HepG2 (cell line): ENCODE results near the gene CEP68. TPM values are rescaled to one million over a fixed set of nuclear protein-coding genes. Genes with fewer than 3 reads are reported as not detected.

ENCODE experiments used
- ARNTL ChIP-seq: sonication (generic); formaldehyde crosslinking; IDR thresholded peaks from 2 replicates; pipeline ENCODE4 v1.4.0; 2020; ENCODE audit warnings: mild to moderate bottlenecking, missing genetic modification reagents
- CSRNP2 ChIP-seq: sonication (generic); formaldehyde crosslinking; conservative IDR thresholded peaks from 2 replicates; pipeline ENCODE4 v1.8.0; 2022; ENCODE audit warnings: low read depth, missing genetic modification reagents
- ETV5 ChIP-seq: IDR thresholded peaks from 2 replicates; pipeline ENCODE4 v1.6.1; 2018; ENCODE audit warnings: missing biosample characterization, missing genetic modification reagents, inconsistent platforms, borderline replicate concordance
- ETV6 ChIP-seq: sonication (generic); formaldehyde crosslinking; conservative IDR thresholded peaks from 2 replicates; pipeline ENCODE4 v1.4.0; 2020; ENCODE audit warnings: missing genetic modification reagents
- FOXO1 ChIP-seq: sonication (generic); formaldehyde crosslinking; IDR thresholded peaks from 2 replicates; pipeline ENCODE4 v1.4.0; 2020; ENCODE audit warnings: missing genetic modification reagents
- FOXO4 ChIP-seq: sonication (generic); formaldehyde crosslinking; conservative IDR thresholded peaks from 2 replicates; pipeline ENCODE4 v1.8.1; 2023; ENCODE audit warnings: missing genetic modification reagents
- GATAD1 ChIP-seq: IDR thresholded peaks from 2 replicates; pipeline ENCODE4 v1.6.1; 2016; ENCODE audit warnings: missing genetic modification reagents, missing compliant biosample characterization
- KAT2B ChIP-seq: fragments of 150-350 bp; IDR thresholded peaks from 2 replicates; pipeline ENCODE4 v1.6.1; 2014; ENCODE audit warnings: low read depth, low read length, borderline replicate concordance
- MLX ChIP-seq: IDR thresholded peaks from 2 replicates; pipeline ENCODE4 v1.6.1; 2016
- RXRA ChIP-seq: sonication (generic); formaldehyde crosslinking; IDR thresholded peaks from 2 replicates; pipeline ENCODE4 v1.5.1; 2020; ENCODE audit warnings: missing genetic modification reagents
- SAP130 ChIP-seq: IDR thresholded peaks from 2 replicates; pipeline ENCODE4 v1.6.1; 2016; ENCODE audit warnings: low read depth
- TBX2 ChIP-seq: sonication (generic); formaldehyde crosslinking; IDR thresholded peaks from 2 replicates; pipeline ENCODE4 v1.5.0; 2020; ENCODE audit warnings: missing genetic modification reagents, mild to moderate bottlenecking, borderline replicate concordance
- ZMYM4 ChIP-seq: sonication (generic); formaldehyde crosslinking; IDR thresholded peaks from 2 replicates; pipeline ENCODE4 v1.8.1; 2023; ENCODE audit warnings: mild to moderate bottlenecking, missing genetic modification reagents
- ZNF10 ChIP-seq: sonication (generic); formaldehyde crosslinking; IDR thresholded peaks from 2 replicates; pipeline ENCODE4 v1.4.0; 2020; ENCODE audit warnings: mild to moderate bottlenecking, low read depth, missing genetic modification reagents, borderline replicate concordance
- ZNF124 ChIP-seq: sonication (generic); formaldehyde crosslinking; IDR thresholded peaks from 2 replicates; pipeline ENCODE4 v1.4.0; 2020; ENCODE audit warnings: missing genetic modification reagents
- ZNF33B ChIP-seq: sonication (generic); formaldehyde crosslinking; IDR thresholded peaks from 2 replicates; pipeline ENCODE4 v1.5.1; 2020; ENCODE audit warnings: mild to moderate bottlenecking, missing genetic modification reagents
- ZNF350 ChIP-seq: sonication (generic); formaldehyde crosslinking; IDR thresholded peaks from 2 replicates; pipeline ENCODE4 v1.4.0; 2020; ENCODE audit warnings: mild to moderate bottlenecking, low read depth, missing genetic modification reagents, borderline replicate concordance
- ZNF432 ChIP-seq: sonication (generic); formaldehyde crosslinking; IDR thresholded peaks from 2 replicates; pipeline ENCODE4 v1.5.0; 2020; ENCODE audit warnings: missing genetic modification reagents, mild to moderate bottlenecking, borderline replicate concordance
- ZNF512B ChIP-seq: sonication (generic); formaldehyde crosslinking; IDR thresholded peaks from 2 replicates; pipeline ENCODE4 v1.5.1; 2020; ENCODE audit warnings: missing genetic modification reagents, mild to moderate bottlenecking, borderline replicate concordance
- ZNF563 ChIP-seq: sonication (generic); formaldehyde crosslinking; IDR thresholded peaks from 2 replicates; pipeline ENCODE4 v1.8.0; 2022; ENCODE audit warnings: mild to moderate bottlenecking, moderate library complexity, missing genetic modification reagents
- ZNF747 ChIP-seq: sonication (generic); formaldehyde crosslinking; IDR thresholded peaks from 2 replicates; pipeline ENCODE4 v1.8.1; 2023; ENCODE audit warnings: missing genetic modification reagents, mild to moderate bottlenecking, borderline replicate concordance
- polyA plus RNA-seq, 8 experiments: library from polyadenylated mRNA; depleted of rRNA in 3 of 8; stranded (reverse) in 7 of 8; unstranded in 1 of 8; fragments of >200 nt; fragmentation: Illumina TruSeq in 4 of 8; extraction: Trizol in 4 of 8; gene quantifications; 2 replicates each; pipeline versions ENCODE4 v1.2.1 to v1.2.3, GENCODE V29; 2011 to 2016; ENCODE audit warnings: low read depth in 4 of 8, missing spikeins in 1 of 8, mixed read lengths in 1 of 8; ENCODE audit not compliant: insufficient read depth in 1 of 8
- total RNA-seq, 5 experiments: library from RNA; depleted of rRNA; stranded (reverse); fragments of >200 nt; fragmentation: Illumina TruSeq; extraction: Trizol; gene quantifications; 2 replicates each; pipeline ENCODE4 v1.2.3, GENCODE V29; 2016; ENCODE audit warnings: low read depth in 1 of 5

Gene CEP68
- total and polyA plus RNA-seq, 2 of the 13 experiments (the other 11 are each of a cell fraction or from before 2014, with no cell fraction given), result 5.7 to 9.3 TPM

- no peak for TF ChIP-seq CSRNP2
- TF ChIP-seq ZMYM4 (CRISPR knock-in tag), result peak; percentile 64; the same call in 1 of the 2 replicates
- TF ChIP-seq ZNF512B, result no peak
- TF ChIP-seq KAT2B, result no peak
- TF ChIP-seq MLX (CRISPR knock-in tag), result peak; percentile 50; the same call in 1 of the 2 replicates
- no peak for TF ChIP-seq ZNF563 (CRISPR knock-in tag)
- 0 out of 2 replicates have a peak, but pooled peaks have one; percentile 29 for TF ChIP-seq ZNF124
- peak; percentile 37; the same call in 1 of the 2 replicates for TF ChIP-seq ZNF350 (CRISPR knock-in tag)
- TF ChIP-seq ZNF10 (CRISPR knock-in tag), result no peak
- TF ChIP-seq RXRA (CRISPR knock-in tag), result peak; percentile 11; the same call in 1 of the 2 replicates
- TF ChIP-seq ZNF747, result no peak
- TF ChIP-seq ETV6, result 0 out of 2 replicates have a peak, but pooled peaks have one; percentile 28
- peak; percentile 62; the same call in 1 of the 2 replicates for TF ChIP-seq SAP130 (CRISPR knock-in tag)
- no peak for TF ChIP-seq ZNF432 (CRISPR knock-in tag)
- 0 out of 2 replicates have a peak, but pooled peaks have one; percentile 36 for TF ChIP-seq TBX2 (CRISPR knock-in tag)
- 0 out of 2 replicates have a peak, but pooled peaks have one; percentile 26 for TF ChIP-seq ZNF33B (CRISPR knock-in tag)
- no peak for TF ChIP-seq ARNTL
- TF ChIP-seq ETV5 (CRISPR knock-in tag), result peak; percentile 29; the same call in 1 of the 2 replicates
- TF ChIP-seq FOXO4 (CRISPR knock-in tag), result 0 out of 2 replicates have a peak, but pooled peaks have one; percentile 79
- TF ChIP-seq GATAD1 (CRISPR knock-in tag), result peak; percentile 63
- TF ChIP-seq FOXO1, result peak; percentile 63; the same call in 1 of the 2 replicates
These were observed 15.6 kb upstream of the CEP68 start (continued) for GRCh38 chr2:65040400-65041261.
